Loucy (cell line): ENCODE measurements around the gene ZER1.

Experiments used
- H2AFZ ChIP-seq: fragments of 200-600 bp; sonication (generic); 2 replicates; pipeline ENCODE4 v1.6.0; 2016; ENCODE audit warnings: antibody characterized with exemption, mild to moderate bottlenecking, low read length, moderate library complexity
- H3F3A ChIP-seq: fragments of 200-600 bp; 2 replicates; pipeline ENCODE4 v1.6.0; 2016; ENCODE audit warnings: antibody characterized with exemption, low read depth, mild to moderate bottlenecking
- H3K27me3 ChIP-seq: fragments of 200-600 bp; sonication (generic); 2 replicates; pipeline ENCODE4 v1.6.1; 2014; ENCODE audit warnings: low read length, mild to moderate bottlenecking; ENCODE audit not compliant: insufficient read depth, poor library complexity, severe bottlenecking
- H3K36me3 ChIP-seq: fragments of 200-600 bp; sonication (generic); 2 replicates; pipeline ENCODE4 v1.6.1; 2016; ENCODE audit warnings: low read length; ENCODE audit not compliant: insufficient read depth
- H3K4me1 ChIP-seq: fragments of 200-600 bp; sonication (generic); 2 replicates; pipeline ENCODE4 v1.5.1; 2014; ENCODE audit warnings: low read length, mild to moderate bottlenecking; ENCODE audit not compliant: insufficient read depth, poor library complexity, severe bottlenecking
- H3K4me2 ChIP-seq: fragments of 200-600 bp; sonication (generic); 2 replicates; pipeline ENCODE4 v1.6.0; 2014; ENCODE audit warnings: antibody characterized with exemption, low read length, low read depth, mild to moderate bottlenecking; ENCODE audit not compliant: poor library complexity, severe bottlenecking
- H3K4me3 ChIP-seq: fragments of 200-600 bp; sonication (generic); 2 replicates; pipeline ENCODE4 v1.5.1; 2014; ENCODE audit warnings: low read length, mild to moderate bottlenecking, mixed read lengths; ENCODE audit not compliant: poor library complexity, severe bottlenecking
- H3K79me2 ChIP-seq: fragments of 200-600 bp; sonication (generic); 2 replicates; pipeline ENCODE4 v1.6.1; 2014; ENCODE audit warnings: low read length; ENCODE audit not compliant: insufficient read depth
- H3K9ac ChIP-seq: fragments of 200-600 bp; sonication (generic); 2 replicates; pipeline ENCODE4 v1.6.0; 2014; ENCODE audit warnings: mild to moderate bottlenecking, low read depth, low read length, moderate library complexity; ENCODE audit not compliant: poor library complexity, severe bottlenecking
- H3K9me2 ChIP-seq: fragments of 200-600 bp; sonication (generic); replicated peaks from 2 replicates; pipeline ENCODE4 v1.6.1; 2016; ENCODE audit warnings: low read depth, low read length, mixed read lengths
- H3K9me3 ChIP-seq: fragments of 200-600 bp; sonication (generic); 2 replicates; pipeline ENCODE4 v1.6.1; 2014; ENCODE audit warnings: mild to moderate bottlenecking, antibody characterized with exemption, low read length, low read depth; ENCODE audit not compliant: insufficient read depth
- H4K20me1 ChIP-seq: fragments of 200-600 bp; sonication (generic); 2 replicates; pipeline ENCODE4 v1.6.0; 2014; ENCODE audit warnings: antibody characterized with exemption, low read length, mild to moderate bottlenecking; ENCODE audit not compliant: insufficient read depth, poor library complexity, severe bottlenecking
- CTCF ChIP-seq: fragments of 200-600 bp; sonication (generic); conservative IDR thresholded peaks from 2 replicates; pipeline ENCODE4 v1.5.1; 2014; ENCODE audit warnings: mild to moderate bottlenecking, antibody characterized with exemption, low read length
- EZH2phosphoT487 ChIP-seq: fragments of 200-600 bp; IDR thresholded peaks from 2 replicates; pipeline ENCODE4 v1.6.1; 2018; ENCODE audit warnings: antibody characterized with exemption, mild to moderate bottlenecking, moderate library complexity, borderline replicate concordance

Gene ZER1

GRCh38 chr9:128742401-128742800, 29.3 kb downstream of the ZER1 start:
- H3K4me3 ChIP-seq = no peak overlapping the region
- no peak overlapping the region for H3K9ac ChIP-seq
- H2AFZ ChIP-seq = no peak overlapping the region
- H3K4me1 ChIP-seq = no peaks in the 10 kb centered on the region
- H3K9me3 ChIP-seq = no peaks in the 10 kb centered on the region
- H3F3A ChIP-seq = no peaks in the 10 kb centered on the region
- no peaks in the 10 kb centered on the region for H3K79me2 ChIP-seq
- no peak overlapping the region for H3K4me2 ChIP-seq
- H3K36me3 ChIP-seq = no peaks in the 10 kb centered on the region
- no peaks in the 10 kb centered on the region for H3K27me3 ChIP-seq
- no peak for TF ChIP-seq CTCF
- TF ChIP-seq EZH2phosphoT487 = no peak
- no peaks in the 10 kb centered on the region for H3K9me2 ChIP-seq
- no peaks in the 10 kb centered on the region for H4K20me1 ChIP-seq

- Histone ChIP-seq H3K79me2 (no peaks in the 10 kb centered on the region), H4K20me1 (no peaks in the 10 kb centered on the region), H2AFZ (no peak overlapping the region), H3K36me3 (no peaks in the 10 kb centered on the region), H3K9me3 (no peaks in the 10 kb centered on the region), H3K9ac (no peak overlapping the region), H3K9me2 (no peaks in the 10 kb centered on the region), H3K4me3 (no peak overlapping the region), H3K4me2 (no peak overlapping the region), H3K4me1 (no peaks in the 10 kb centered on the region), H3K27me3 (no peaks in the 10 kb centered on the region), H3F3A (no peaks in the 10 kb centered on the region)
- TF ChIP-seq EZH2phosphoT487 (no peak), CTCF (no peak)
Measured at GRCh38 chr9:128735373-128735772, 36.4 kb downstream of the ZER1 start.

- H3F3A ChIP-seq = no peaks in the 10 kb centered on the region
- no peaks in the 10 kb centered on the region for H3K79me2 ChIP-seq
- no peak overlapping the region for H3K9ac ChIP-seq
- TF ChIP-seq EZH2phosphoT487 = no peak
- TF ChIP-seq CTCF = peak; percentile 36
- H3K4me1 ChIP-seq = no peaks in the 10 kb centered on the region
- H3K27me3 ChIP-seq = no peaks in the 10 kb centered on the region
- no peaks in the 10 kb centered on the region for H3K9me3 ChIP-seq
- H3K4me2 ChIP-seq = no peak overlapping the region
- H4K20me1 ChIP-seq = no peaks in the 10 kb centered on the region
- no peaks in the 10 kb centered on the region for H3K9me2 ChIP-seq
- H2AFZ ChIP-seq = no peak overlapping the region
- H3K36me3 ChIP-seq = no peaks in the 10 kb centered on the region
- no peak overlapping the region for H3K4me3 ChIP-seq
Measured at GRCh38 chr9:128733256-128733655, 38.5 kb downstream of the ZER1 start.
